GM19397 (cell line): Measurements from ENCODE around the gene MON1A.
"Not testable (repeated sequence)": the region's sequence is repeated elsewhere in the genome, so short reads cannot be mapped to it uniquely, and the experiment has no call there.

Experiments used
- ATAC-seq: cut with Tn5 transposase; IDR thresholded peaks from one replicate; pipeline ENCODE4 v1.9.1; 2021; ENCODE audit warnings: mild to moderate bottlenecking, moderate library complexity; ENCODE audit not compliant: unreplicated experiment

MON1A gene, protein sequence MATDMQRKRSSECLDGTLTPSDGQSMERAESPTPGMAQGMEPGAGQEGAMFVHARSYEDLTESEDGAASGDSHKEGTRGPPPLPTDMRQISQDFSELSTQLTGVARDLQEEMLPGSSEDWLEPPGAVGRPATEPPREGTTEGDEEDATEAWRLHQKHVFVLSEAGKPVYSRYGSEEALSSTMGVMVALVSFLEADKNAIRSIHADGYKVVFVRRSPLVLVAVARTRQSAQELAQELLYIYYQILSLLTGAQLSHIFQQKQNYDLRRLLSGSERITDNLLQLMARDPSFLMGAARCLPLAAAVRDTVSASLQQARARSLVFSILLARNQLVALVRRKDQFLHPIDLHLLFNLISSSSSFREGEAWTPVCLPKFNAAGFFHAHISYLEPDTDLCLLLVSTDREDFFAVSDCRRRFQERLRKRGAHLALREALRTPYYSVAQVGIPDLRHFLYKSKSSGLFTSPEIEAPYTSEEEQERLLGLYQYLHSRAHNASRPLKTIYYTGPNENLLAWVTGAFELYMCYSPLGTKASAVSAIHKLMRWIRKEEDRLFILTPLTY

DNA sequence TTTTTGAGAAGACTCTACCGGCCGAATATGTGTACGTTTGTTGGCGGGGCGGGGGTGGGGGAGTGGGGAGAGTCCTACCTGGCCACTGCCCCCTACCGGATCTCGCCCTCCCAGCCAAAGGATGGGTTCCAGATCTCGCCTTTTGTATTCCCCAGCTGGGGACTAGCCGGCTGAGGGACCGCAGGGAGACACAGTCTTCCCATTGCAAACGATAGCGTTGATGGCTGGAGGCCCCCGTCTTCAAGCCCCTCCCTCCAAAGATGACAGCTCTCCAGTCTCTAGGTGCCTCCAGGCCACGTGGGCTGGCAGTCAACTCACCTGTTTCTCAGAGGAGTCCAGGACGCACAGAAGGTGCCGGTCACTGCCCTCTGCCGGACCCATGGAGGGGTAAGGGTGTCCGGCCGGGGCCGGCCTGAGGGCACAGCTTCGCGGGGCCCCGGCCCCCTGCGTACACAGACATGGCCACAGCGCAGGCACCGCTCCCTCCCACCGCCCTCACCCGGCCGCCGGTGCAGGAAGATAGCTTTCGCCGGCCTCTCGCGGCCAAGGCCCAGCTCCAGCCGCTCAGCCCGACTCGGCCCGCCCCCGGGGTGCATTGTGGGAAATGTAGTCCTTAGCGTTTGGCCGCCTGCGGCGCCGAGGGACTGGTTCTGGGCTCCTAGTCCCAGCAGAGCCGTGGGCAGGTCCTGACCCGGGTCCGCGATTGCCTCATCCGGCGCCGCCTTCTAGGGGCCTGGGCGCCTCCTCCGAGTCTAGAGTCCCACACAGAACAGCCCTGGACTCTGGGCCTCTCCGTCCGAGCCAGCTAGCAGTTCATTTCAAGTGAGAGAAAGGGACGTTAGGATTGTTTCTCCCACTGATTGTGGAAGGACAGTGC, at the start of gene MON1A:
Gene MON1A, minus strand, starts transcription at position 521 of the 877 bp plus-strand sequence. CDS start 16,465 bp downstream, outside the sequence.
- ATAC-seq, result peak; percentile 80

DNA sequence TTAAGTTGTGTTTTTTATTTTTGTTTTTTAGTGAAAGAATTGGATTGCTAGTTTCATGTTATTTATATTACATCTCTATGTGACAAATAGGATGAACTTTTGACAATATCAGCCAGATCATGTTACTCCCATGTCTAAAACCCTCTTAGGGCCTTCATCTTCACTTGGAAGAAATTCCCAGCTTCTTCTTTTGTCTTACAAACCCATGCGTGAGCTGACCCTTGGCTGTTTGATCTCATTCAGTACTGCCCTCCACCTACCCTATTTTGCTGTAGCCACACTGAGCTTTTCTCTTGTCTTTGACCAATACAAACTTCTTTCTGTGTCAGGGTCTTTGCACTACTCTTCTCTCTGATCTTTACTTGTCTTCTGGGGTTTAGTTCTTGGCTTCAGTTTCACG, 47.3 kb upstream of the MON1A start:
- ATAC-seq, result no peak

DNA sequence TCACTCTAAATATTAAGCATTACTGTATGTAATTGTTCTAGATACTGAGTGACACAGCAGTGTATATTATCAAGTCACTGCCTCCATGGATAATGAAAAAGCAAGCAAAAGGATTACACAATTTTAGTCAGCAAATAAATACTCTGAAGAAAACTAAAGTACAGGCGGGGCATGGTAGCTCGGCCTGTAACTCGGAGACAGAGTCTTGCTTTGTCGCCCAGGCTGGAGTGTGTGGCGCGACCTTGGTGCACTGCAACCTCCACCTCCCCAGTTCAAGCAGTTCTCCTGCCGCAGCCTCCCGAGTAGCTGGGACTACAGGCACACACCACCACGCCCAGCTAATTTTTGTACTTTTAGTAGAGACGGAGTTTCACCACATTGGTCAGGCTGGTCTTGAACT, 43.0 kb upstream of the MON1A start:
- no peak for ATAC-seq

DNA sequence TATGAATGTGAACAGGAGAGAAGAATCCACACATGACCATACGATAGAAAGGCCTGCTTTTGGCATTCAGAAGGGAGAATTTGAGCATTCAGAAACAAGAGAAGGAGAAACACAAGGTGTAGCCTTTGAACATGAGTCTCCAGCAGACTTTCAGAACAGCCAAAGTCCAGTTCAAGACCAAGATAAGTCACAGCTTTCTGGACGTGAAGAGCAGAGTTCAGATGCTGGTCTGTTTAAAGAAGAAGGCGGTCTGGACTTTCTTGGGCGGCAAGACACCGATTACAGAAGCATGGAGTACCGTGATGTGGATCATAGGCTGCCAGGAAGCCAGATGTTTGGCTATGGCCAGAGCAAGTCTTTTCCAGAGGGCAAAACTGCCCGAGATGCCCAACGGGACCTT, 38.7 kb upstream of the MON1A start:
- ATAC-seq, result no peak

DNA sequence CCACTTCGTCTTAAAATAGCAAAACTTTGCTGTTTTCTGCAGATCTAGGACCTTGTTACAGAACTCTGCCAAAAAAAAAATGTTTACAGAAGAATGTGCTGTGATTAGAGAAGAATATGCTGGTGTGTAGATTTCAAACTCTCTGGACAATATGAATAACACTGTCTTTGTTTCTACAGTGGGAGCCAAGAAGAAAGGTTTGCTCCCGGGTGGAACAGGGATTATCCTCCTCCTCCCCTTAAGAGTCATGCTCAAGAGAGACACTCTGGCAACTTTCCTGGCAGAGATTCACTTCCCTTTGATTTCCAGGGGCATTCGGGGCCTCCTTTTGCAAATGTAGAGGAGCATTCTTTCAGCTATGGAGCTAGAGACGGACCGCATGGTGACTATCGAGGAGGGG, 37.7 kb upstream of the MON1A start:
- ATAC-seq, result no peak

DNA sequence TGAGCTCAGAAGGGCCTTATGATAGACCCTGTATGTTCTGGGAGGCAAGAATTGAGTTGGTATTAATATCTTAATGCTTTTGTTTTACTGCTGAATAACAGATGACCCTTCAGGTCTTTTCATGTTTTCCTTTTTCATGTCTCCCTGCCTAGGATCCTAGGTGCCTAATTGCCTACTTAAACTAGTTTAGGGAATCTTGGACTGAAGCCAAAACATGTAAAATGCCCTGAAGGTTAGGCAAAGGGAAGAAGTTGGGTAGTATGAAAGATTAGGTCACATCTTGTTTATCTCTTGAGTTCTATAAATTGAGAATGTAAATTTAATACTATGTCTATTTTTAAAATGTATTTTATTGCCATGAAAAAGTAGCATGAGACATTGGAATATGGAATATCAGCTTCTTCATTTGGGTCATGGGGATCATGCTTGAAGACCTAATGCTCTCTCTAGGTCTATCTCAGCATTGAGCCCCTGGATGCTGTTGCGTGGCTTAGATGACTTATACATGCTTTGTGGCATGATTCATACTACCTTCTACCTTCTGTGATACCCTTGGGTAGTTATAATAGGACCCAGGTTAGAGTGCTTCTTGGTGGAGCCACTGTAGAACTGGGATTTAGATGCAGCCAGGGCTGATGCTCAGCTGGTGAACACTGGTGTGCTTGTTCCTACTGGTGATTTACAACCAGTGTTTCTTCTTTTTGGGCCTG, 36.8 kb upstream of the MON1A start:
- no peak for ATAC-seq

DNA sequence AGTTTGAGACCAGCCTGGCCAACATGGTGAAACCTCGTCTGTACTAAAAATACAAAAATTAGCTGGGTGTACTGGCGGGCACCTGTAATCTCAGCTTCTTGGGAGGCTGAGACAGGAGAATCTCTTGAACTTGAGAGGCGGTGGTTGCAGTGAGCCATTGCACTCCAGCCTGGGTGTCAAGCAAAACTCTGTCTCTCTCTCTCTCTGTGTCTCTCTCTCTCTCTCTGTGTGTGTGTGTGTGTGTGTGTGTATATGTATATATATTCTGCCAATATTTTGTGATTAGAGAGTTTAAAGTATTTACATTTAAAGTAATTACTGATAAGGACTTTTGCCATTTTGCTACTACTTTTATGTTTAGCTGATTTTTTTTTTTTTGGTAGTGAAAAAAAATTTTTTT, 26.0 kb upstream of the MON1A start:
- ATAC-seq, result no peak

DNA sequence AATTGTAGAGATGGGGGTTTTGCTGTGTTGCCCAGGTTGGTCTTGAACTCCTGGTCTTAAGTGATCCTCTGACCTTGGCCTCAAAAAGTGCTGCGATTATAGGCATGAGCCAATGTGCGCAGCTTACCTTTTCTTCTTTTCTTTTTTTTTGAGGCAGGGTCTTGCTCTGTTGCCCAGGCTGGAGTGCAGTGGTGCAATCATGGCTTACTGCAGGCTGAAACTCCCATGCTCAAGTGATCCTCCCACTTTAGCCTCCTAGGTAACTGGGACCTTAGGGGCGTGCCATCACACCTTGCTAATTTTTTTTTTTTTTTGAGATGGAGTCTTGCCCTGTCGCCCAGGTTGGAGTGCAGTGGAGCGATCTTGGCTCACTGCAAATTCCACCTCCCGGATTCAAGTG, 23.3 kb upstream of the MON1A start:
- no peak for ATAC-seq

DNA sequence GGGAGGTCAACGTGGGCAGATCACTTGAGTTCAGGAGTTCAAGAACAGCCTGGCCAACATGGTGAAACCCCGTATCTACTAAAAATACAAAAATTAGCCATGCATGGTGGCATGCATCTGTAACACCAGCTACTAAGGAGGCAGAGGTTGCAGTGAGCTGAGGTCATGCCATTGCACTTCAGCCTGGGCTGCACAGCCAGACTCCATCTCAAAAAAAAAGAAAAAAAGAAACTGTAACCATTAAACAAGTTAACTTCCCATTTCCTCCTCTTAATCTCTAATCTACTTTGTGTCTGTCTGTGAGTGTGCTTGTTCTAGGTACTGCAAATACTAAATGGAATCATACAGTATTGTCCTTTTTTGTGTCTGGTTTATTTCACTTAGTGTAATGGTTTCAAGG, 13.0 kb upstream of the MON1A start:
- ATAC-seq, result no peak

DNA sequence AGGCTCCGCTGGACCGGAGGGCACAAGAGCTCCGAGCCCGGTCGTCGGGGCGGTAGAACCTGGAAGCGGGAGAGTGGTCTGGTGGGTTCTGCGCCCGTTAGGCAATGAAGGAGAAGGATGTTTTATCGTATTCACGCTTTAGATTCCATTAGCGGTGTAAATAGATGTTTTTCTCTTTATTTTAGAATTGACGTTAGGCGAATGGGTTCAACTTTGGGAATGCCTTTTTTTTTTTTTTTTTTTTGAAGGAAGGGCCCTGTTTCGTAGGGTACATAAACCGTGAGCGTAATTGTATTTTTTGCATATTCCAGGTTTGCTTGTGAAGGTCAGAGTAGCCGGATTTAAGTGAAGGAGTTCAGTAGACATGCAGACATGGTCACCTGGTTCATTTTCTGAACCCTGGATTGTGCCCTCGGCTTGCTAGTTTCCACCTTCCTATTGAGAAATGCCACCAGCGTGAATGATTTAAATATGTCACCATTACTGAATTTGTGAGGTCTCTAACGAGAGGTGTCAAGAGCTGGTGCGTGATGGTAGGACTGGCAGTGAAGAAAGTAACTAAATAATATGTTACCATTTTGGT, 11.1 kb upstream of the MON1A start:
- ATAC-seq, result no peak

DNA sequence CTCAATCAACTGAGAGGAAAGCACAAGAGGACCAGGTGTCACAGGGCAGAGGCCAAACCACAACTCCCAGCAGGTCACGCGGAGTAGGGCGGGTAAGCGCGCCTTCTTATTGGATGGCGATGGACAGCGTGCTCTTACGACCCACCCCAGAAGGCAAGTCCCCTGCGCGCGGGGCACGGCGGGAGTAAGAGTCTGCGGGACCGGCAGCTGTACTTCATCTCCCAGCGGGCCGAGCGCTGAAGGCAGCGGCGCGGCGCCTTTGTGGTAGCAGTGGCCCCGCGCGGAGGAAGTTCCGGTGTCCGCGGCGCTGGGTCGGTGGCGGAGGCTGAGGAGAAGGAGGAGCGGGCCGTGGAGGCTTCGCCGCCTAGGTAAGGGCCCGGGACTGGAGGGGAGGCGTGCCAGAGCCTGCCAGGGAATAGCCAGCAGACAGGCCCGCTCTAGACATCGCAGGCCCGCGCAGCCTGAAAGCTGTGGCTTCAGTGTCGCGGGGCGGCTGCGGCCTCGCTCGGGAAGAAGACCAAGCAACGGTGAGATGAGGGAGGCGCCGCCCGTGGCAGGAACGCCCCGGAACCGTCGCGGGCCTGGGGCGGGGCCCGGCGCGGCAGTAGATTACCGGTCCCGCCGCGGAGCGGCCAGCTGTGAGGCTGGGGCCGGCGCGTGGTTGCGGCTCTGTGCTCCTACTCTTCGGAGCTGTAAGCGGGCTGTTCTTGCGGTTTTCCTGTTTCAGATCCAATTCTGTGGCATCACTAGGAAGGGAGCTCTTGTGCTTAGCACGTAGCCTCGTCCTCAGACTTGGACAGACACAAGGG, 10.5 kb upstream of the MON1A start, which contains the start of gene RBM6:
Gene RBM6, plus strand, starts transcription at position 293 of the 809 bp plus-strand sequence. CDS start 22,492 bp downstream, outside the sequence.
- peak; percentile 91 for ATAC-seq

DNA sequence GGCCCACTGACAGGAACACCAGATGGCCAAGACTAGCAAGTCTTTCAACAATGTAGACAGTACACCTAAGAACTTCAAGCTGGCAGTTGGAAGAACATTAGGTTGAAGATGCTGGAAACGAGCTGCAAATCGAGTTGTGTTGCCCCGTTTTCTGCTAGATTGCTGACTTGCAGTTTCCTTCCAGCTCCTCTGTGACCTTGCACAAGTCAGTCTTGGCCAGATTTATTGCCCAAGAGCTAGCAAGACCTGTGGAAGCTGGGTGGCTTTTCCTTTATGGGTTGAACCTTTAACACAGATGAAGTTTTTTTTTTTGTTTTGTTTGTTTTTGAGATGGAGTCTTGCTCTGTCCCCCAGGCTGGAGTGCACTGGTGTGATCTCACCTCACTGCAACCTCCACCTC, 7.5 kb upstream of the MON1A start:
- ATAC-seq, result no peak

DNA sequence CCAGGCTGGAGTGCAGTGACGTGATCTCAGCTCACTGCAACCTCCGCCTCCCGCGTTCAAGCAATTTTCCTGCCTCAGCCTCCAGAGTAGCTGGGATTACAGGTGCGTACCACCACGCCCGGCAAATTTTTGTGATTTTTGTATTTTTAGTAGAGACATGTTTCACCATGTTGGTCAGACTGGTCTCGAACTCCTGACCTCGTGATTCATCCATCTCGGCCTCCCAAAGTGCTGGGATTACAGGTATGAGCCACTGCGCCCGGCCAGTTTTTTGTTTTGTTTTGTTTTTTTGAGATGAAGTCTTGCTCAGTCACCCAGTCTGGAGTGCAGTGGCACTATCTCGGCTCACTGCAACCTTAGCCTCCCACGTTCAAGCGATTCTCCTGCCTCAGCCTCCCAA, 2.7 kb upstream of the MON1A start:
- ATAC-seq, result not testable (repeated sequence)

DNA sequence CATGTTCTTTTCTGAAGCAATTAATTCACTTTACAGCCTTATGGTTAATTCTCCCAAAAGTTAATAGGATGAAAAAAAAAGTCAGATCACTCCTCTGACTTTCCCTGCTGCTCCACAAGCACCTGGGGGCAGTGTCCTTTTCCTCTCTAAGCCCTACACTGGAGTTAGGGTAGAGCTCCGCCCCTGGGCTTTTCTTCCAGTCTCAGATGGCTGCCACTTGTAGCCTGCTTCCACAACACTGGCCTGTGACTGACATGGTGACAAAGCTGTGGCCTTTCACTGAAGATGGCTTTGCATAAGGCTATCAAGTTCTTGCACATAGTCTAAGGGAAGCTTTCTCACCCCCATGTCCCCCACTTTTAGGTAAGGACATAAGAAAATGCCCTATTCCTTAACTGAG, 1.3 kb upstream of the MON1A start:
- no peak for ATAC-seq

DNA sequence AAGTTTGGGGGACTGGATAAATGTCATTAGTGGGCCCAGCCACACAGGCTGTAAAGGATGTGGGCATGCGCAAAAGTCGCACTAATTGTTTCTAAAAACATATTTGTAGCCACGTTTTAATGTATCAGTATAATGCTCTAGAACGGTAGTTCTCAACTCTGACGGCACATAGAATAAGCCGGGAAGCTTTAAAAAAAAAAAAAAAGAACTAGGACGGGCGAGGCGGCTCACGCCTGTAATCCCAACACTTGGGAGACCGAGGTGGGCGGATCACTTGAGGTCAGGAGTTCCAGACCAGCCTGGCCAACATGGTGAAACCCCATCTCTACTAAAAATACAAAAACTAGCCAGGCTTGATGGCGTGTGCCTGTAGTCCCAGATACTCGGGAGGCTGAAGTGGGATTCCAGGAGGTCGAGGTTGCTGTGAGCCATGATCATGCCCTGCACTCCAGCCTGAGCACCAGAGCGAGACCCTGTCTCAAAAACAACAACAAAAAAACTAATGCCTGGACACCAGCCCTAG, 618 bp upstream of the MON1A start:
- no peak for ATAC-seq

DNA sequence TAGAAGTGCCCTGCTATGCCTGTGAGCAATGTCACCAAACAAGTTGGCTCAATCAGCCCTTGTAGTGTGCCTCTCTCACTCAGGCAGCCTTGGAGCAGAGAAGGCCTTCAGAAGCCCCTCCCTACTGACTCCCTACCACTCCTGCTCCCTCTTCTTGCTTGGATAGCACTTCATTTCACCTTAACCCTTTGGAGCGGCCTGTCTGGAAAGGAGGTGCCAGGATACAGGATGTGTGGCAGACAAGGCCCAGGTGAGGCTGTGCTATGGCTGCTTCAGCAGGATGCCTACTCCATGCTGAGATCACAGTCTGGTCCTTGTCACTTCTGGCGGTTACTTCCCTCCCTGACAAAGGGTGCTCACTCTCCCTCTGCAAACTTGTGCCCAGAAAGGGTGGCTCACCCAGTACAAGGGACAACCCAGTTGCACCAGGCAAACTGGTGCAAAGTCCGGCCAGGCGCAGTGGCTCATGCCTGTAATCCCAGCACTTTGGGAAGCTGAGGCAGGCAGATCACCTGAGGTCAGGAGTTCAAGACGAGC, 1.1 kb downstream of the MON1A start:
- no peak for ATAC-seq

DNA sequence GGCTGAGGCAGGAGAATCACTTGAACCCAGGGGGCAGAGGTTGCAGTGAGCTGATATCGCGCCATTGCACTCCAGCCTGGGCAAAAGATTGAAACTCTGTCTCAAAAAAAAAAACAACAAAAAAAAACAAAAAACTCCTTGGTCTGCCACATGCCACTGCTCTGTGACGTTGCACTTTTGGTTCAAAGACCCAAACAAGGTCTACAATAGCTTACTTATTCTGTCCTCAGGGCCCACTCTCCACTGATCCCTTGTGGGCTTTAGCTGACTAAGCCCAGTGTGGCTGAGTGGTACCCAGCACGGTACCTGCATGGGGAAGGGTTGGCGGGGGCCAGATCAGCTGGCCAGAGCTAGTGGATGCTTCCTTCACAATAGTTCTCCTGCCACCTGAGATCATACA, 1.8 kb downstream of the MON1A start:
- ATAC-seq, result no peak

DNA sequence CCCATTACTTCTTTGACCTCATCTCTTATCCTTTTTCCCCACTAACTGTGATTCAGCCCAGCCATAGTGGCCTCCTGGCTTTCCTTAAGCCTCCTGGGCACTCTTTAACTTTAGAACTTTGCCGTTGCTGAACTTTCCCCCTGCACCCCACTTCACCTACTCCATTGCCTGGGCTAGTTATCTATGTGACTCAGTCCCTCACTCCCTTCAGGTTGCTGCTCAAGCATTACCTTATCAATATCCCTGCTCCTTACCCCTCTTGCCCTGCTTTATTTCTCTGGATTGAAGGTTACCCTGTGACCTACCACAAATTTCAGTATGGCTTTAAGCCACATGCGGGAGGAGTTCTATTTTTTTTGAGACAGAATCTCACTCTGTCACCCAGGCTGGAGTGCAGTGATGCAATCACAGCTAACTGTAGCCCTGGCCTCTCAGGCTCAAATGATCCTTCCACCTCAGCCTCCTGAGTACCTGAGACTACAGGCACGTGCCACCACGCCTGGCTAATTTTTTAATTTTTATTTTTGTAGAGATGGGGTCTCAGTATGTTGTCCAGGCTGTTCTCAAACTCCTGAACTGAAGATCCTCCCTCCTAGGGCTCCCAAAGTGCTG, 3.4 kb downstream of the MON1A start:
- no peak for ATAC-seq

DNA sequence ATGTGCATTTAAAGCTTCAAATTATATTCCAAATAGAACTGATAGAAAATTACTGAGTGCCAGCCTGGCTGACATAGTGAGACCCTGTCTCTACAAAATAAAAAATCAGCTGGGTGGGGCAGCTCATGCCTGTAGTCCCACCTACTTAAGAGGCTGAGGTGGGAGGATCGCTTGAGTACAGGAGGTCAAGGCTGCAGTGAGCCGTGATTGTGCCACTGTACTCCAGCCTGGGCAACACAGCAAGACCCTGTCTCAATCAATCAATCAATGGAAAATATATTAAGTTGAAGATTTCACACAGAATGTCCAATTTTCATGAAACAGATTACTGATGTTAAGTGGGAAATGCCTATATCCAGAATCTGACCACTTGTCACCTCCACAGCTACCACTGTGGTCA, 4.1 kb downstream of the MON1A start:
- no peak for ATAC-seq
